Skeletal muscle tissue (tissue), 4 donors: Measurements from ENCODE around the gene ZNF414. TPM values are rescaled to one million over a fixed set of nuclear protein-coding genes. Genes with fewer than 3 reads are reported as not detected.

Experiments
- H3K27ac ChIP-seq: one replicate; pipeline ENCODE4 v1.7.0; 2013; ENCODE audit warnings: mild to moderate bottlenecking, low read depth, low read length, inconsistent platforms
- H3K27me3 ChIP-seq, 3 donors: one replicate each; pipeline ENCODE4 v1.7.0; 2013; ENCODE audit warnings: low read length in 3 of 3; ENCODE audit not compliant: control insufficient read depth in 3 of 3, insufficient read depth in 3 of 3
- H3K36me3 ChIP-seq, 3 donors: one replicate each; pipeline ENCODE4 v1.7.0; 2013; ENCODE audit warnings: low read length in 3 of 3; ENCODE audit not compliant: control insufficient read depth in 3 of 3, insufficient read depth in 3 of 3
- H3K4me1 ChIP-seq, 3 donors: one replicate each; pipeline ENCODE4 v1.7.0; 2013; ENCODE audit warnings: low read length in 3 of 3, mild to moderate bottlenecking in 3 of 3; ENCODE audit not compliant: control insufficient read depth in 3 of 3, insufficient read depth in 3 of 3
- H3K4me3 ChIP-seq, 3 donors: one replicate each; pipeline ENCODE4 v1.7.0; 2013; ENCODE audit warnings: low read length in 3 of 3
- H3K9ac ChIP-seq, 3 donors: one replicate each; pipeline ENCODE4 v1.7.0; 2013; ENCODE audit warnings: low read length in 3 of 3, mild to moderate bottlenecking in 3 of 3, moderate library complexity in 2 of 3, low read depth in 1 of 3
- H3K9me3 ChIP-seq, 3 donors: one replicate each; pipeline ENCODE4 v1.7.0; 2013; ENCODE audit warnings: low read length in 3 of 3; ENCODE audit not compliant: control insufficient read depth in 3 of 3
- total RNA-seq: library from RNA; depleted of rRNA; stranded (reverse); fragments of >200 nt; gene quantifications from one replicate; pipeline ENCODE4 v1.2.3, GENCODE V29; 2014
- donor health status: Osteomylitis.

The ZNF414 gene
- total RNA-seq, 1 donor from 2014 or later, result 4.2 TPM

DNA sequence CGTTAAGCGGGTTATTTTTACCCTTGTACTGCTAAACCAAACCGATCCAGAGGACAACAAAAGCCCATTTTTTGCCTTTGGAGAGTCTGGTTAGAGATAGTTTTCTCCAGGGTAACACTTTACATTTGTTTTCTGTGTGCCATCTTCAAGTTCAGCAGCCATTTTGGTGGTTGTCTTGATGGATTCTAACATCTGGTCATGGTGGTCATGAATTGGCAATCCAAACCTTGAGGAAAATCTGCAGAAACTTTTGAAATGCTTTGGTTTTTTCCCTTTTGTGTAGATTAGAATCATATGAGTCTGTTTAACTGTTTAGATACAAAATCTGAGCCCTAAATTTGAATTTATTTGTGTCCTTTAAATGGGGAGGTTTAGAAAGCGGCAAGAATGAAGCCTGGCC, 52.6 kb downstream of the ZNF414 start:
- H3K27me3 ChIP-seq, result no peaks in the 10 kb centered on the region
- no peak overlapping the region for H3K4me3 ChIP-seq
- H3K27ac ChIP-seq, result no peak overlapping the region
- H3K9ac ChIP-seq, result no peak overlapping the region
- H3K36me3 ChIP-seq, result peaks cover 25 to 30% (median 27%) of the 10 kb centered on the region in 3 donors
- no peaks in the 10 kb centered on the region for H3K9me3 ChIP-seq
- peaks cover 57 to 65% (median 63%) of the 10 kb centered on the region in 3 donors for H3K4me1 ChIP-seq

GRCh38 chr19:8460516-8461298, 53.3 kb downstream of the ZNF414 start:
- H3K4me1 ChIP-seq, result peaks cover 63 to 70% (median 68%) of the 10 kb centered on the region in 3 donors
- H3K9ac ChIP-seq, result no peak overlapping the region
- peaks cover 25 to 27% (median 26%) of the 10 kb centered on the region in 3 donors for H3K36me3 ChIP-seq
- no peaks in the 10 kb centered on the region for H3K9me3 ChIP-seq
- H3K27ac ChIP-seq, result peak overlapping the region; percentile 48
- H3K4me3 ChIP-seq, result no peak overlapping the region
- no peaks in the 10 kb centered on the region for H3K27me3 ChIP-seq

Other genes with a start within 250 kb of the ZNF414 start
- gene CD320, start 205.8 kb downstream of the ZNF414 start, total RNA-seq, result 11.5 TPM
- gene NDUFA7, start 192.8 kb downstream of the ZNF414 start, total RNA-seq, result 21.4 TPM
- gene RPS28, start 192.7 kb downstream of the ZNF414 start, total RNA-seq, result 371 TPM
- gene KANK3, start 170.9 kb downstream of the ZNF414 start, total RNA-seq, result 10.4 TPM
- 1.0 TPM for gene ANGPTL4, start 150.0 kb downstream of the ZNF414 start, total RNA-seq
- 64.2 TPM for gene RAB11B, start 123.8 kb downstream of the ZNF414 start, total RNA-seq
- gene MARCHF2, start 100.9 kb downstream of the ZNF414 start, total RNA-seq, result 38.1 TPM
- gene HNRNPM, start 69.2 kb downstream of the ZNF414 start, total RNA-seq, result 59.0 TPM
- 1.0 TPM for gene PRAM1, start 11.5 kb downstream of the ZNF414 start, total RNA-seq
- gene MYO1F, start 63.3 kb upstream of the ZNF414 start, total RNA-seq, result 7.8 TPM
- gene ADAMTS10, start 96.5 kb upstream of the ZNF414 start, total RNA-seq, result 18.8 TPM
- gene NFILZ, start 116.5 kb upstream of the ZNF414 start, total RNA-seq, result not detected
- not detected for gene ACTL9, start 184.6 kb upstream of the ZNF414 start, total RNA-seq
- gene OR2Z1, start 207.5 kb upstream of the ZNF414 start, total RNA-seq, result not detected